ENCODE data around the gene BACH2.

BACH2 gene

GRCh38 chr6:90053614-90054013 lies 243.0 kb downstream of the BACH2 start:
- TF ChIP-seq CTCF (IDR thresholded peaks at IDR 0.05; ENCODE audit: extremely low read depth, insufficient read depth, missing control alignments): no peak
- in situ Hi-C loops (cut with MboI; ENCODE audit: low pct_unique_long_range_greater_than_20kb, low sequenced_read_pairs, unreplicated experiment): no loop called here

DNA sequence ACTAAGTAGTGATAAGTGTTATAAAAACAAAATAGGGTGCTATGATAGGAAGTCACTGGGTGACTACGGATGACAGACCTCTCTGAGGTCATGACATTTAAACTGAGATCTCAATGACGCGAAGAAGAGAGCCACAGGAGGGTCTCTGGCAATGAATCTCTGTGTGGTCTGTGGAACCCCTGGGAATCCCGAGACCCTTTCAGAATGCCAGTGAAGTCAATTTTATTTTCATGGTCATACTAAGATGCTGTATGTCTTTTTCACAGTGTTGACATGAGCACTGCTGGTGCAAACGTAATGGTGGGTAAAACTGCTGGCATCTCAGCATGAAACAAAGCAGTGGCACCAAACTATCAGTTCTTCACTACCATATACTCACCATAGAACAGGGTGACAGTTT lies 247.3 kb downstream of the BACH2 start:
- in situ Hi-C loops (cut with MboI; ENCODE audit: low pct_unique_long_range_greater_than_20kb, low sequenced_read_pairs, unreplicated experiment): no loop called here
- no peak for DNase-seq (ENCODE audit: low spot score)
- TF ChIP-seq CTCF (IDR thresholded peaks at IDR 0.05; ENCODE audit: extremely low read depth, insufficient read depth, missing control alignments): no peak

More at GRCh38 chr6:90053614-90054013, 243.0 kb downstream of the BACH2 start:
- no peak for DNase-seq (ENCODE audit: low spot score)

DNA sequence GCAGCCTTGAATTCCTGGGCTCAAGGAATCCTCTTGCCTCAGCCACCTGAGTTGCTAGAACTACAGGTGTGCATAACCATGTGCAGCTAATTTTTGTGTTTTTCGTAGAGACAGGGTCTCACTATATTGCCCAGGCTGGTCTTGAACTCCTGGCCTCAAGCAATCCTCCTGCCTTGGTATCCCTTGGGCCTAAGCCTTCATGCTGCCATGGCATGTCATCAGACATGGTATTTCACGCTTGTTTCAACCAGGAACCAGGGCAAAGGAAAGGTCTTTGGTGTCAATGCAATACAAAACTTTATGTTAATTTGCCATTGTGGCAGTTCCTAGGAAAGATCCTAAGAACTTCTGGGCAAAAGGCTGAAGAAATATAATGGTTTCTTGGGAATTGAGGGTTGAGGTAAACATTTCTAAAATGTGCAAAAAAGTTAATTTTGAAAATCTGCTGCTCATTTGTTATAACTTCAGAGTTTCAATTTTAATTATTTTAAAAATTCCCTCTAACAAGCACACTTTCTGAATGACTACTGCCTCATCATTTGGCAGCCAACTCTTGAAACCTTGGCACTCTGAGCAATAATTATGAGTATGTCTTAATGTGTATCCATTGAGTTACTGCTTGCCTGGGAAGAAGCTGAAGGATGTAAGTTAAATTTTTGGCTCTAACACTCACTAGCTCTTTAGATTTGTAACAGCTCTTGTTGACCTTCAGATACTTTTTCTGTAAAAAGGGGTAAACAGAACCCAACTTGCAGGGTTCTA lies 248.3 kb downstream of the BACH2 start:
- in situ Hi-C loops (cut with MboI; ENCODE audit: low pct_unique_long_range_greater_than_20kb, low sequenced_read_pairs, unreplicated experiment): no loop called here
- TF ChIP-seq CTCF (IDR thresholded peaks at IDR 0.05; ENCODE audit: extremely low read depth, insufficient read depth, missing control alignments): no peak
- no peak for DNase-seq (ENCODE audit: low spot score)

GRCh38 chr6:90045535-90045934 lies 251.1 kb downstream of the BACH2 start:
- in situ Hi-C loops (cut with MboI; ENCODE audit: low pct_unique_long_range_greater_than_20kb, low sequenced_read_pairs, unreplicated experiment): no loop called here
- no peak for DNase-seq (ENCODE audit: low spot score)
- no peak for TF ChIP-seq CTCF (IDR thresholded peaks at IDR 0.05; ENCODE audit: extremely low read depth, insufficient read depth, missing control alignments)

DNA sequence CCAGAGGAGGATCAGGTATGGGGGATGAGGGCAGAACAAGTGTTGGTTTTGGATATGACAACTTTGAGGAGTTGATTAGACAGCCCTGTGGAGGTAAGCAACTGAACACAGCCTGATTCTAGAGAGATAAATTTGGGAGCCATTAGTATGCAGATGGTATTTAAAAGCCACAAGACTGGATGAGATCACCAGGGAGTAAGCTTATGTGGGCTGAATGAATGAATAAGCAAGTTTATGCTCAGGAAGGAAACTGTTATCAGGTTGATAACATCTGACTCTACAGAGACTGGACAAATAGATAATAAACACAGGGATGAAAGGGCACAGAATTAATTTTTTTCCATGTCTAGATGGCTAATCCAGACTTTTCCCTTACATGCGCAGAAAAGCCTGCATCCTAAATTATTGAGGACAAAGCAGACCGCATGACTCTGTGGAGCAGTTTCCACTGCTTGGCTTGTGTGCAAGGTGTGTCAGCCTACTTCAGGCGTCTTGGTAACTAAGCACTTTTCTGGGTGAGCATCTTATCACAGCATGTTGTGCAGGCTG lies 251.7 kb downstream of the BACH2 start:
- TF ChIP-seq CTCF (IDR thresholded peaks at IDR 0.05; ENCODE audit: extremely low read depth, insufficient read depth, missing control alignments): no peak
- in situ Hi-C loops (cut with MboI; ENCODE audit: low pct_unique_long_range_greater_than_20kb, low sequenced_read_pairs, unreplicated experiment): no loop called here
- no peak for DNase-seq (ENCODE audit: low spot score)

DNA sequence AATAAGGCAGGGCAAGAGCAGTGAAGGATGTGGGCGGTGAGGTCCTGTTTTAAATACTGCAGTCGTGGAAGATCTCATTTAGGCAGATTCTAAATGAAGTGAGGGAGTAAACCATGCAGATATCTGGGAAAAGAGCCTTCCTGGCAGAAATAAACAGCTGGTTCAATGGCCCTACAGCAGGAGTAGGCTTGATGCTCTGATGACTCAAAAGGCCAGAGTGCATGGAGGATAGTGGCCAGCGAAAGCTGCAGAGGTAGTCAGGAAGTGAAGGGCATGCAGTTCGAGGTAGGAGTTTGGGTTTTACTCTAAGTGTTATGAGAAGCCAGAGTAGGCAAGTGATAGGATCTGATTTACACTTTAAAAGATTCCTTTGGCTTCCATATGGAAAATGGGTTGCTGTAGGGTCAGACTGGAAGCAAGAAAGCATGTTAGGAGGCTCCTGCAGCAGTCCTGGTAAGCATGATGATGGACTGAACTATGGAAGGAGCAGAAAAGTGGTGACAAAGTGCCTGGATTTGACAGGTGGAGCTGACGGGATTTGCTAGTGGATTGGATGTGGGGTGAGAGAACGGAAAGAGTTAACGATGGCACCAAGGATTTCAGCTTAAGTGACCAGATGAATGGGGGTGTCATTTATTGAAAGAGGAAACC lies 252.3 kb downstream of the BACH2 start:
- DNase-seq (ENCODE audit: low spot score): no peak
- in situ Hi-C loops (cut with MboI; ENCODE audit: low pct_unique_long_range_greater_than_20kb, low sequenced_read_pairs, unreplicated experiment): no loop called here

More for the DNA sequence above, 252.3 kb downstream of the BACH2 start:
- no peak for TF ChIP-seq CTCF (IDR thresholded peaks at IDR 0.05; ENCODE audit: extremely low read depth, insufficient read depth, missing control alignments)

Measured in GM13977 (cell line).